ENCODE measurements around the gene C5orf52.

Gene C5orf52

GRCh38 chr5:157708866-157709265 lies 37.5 kb downstream of the C5orf52 start:
- Histone ChIP-seq H3K9ac (ENCODE audit: low read length) (no peak overlapping the region), H2AFZ (ENCODE audit: low read depth, low read length, severe bottlenecking) (no peak overlapping the region), H3K9me2 (replicated peaks; ENCODE audit: insufficient read depth, low read length) (no peaks in the 10 kb centered on the region), H3K27me3 (ENCODE audit: low read length) (no peaks in the 10 kb centered on the region), H3F3A (ENCODE audit: insufficient read depth) (no peaks in the 10 kb centered on the region), H3K4me3 (ENCODE audit: insufficient read depth, low read length, poor library complexity, severe bottlenecking) (no peak overlapping the region), H3K9me3 (ENCODE audit: insufficient read depth, low read length) (no peaks in the 10 kb centered on the region), H3K79me2 (ENCODE audit: insufficient read depth, low read length) (no peaks in the 10 kb centered on the region), H3K27ac (ENCODE audit: low read depth, low read length) (no peak overlapping the region), H3K36me3 (ENCODE audit: low read length) (no peaks in the 10 kb centered on the region), H4K20me1 (ENCODE audit: low read depth, low read length) (no peaks in the 10 kb centered on the region), H3K4me2 (ENCODE audit: low read depth, low read length, poor library complexity, severe bottlenecking) (no peak overlapping the region)
- no peak for TF ChIP-seq EZH2phosphoT487 (conservative IDR thresholded peaks at IDR 0.05; ENCODE audit: low read length)
- no peak for TF ChIP-seq CTCF (IDR thresholded peaks at IDR 0.05; ENCODE audit: insufficient read depth, low read length, poor library complexity, severe bottlenecking)

GRCh38 chr5:157709346-157709745 lies 38.0 kb downstream of the C5orf52 start:
- Histone ChIP-seq H3K9me3 (ENCODE audit: insufficient read depth, low read length) (no peaks in the 10 kb centered on the region), H3K36me3 (ENCODE audit: low read length) (no peaks in the 10 kb centered on the region), H3K4me2 (ENCODE audit: low read depth, low read length, poor library complexity, severe bottlenecking) (no peak overlapping the region), H3K4me3 (ENCODE audit: insufficient read depth, low read length, poor library complexity, severe bottlenecking) (no peak overlapping the region), H3K27me3 (ENCODE audit: low read length) (no peaks in the 10 kb centered on the region), H4K20me1 (ENCODE audit: low read depth, low read length) (no peaks in the 10 kb centered on the region), H2AFZ (ENCODE audit: low read depth, low read length, severe bottlenecking) (no peak overlapping the region), H3K9ac (ENCODE audit: low read length) (no peak overlapping the region), H3K27ac (ENCODE audit: low read depth, low read length) (no peak overlapping the region), H3K79me2 (ENCODE audit: insufficient read depth, low read length) (no peaks in the 10 kb centered on the region), H3K9me2 (replicated peaks; ENCODE audit: insufficient read depth, low read length) (no peaks in the 10 kb centered on the region), H3F3A (ENCODE audit: insufficient read depth) (no peaks in the 10 kb centered on the region)
- TF ChIP-seq EZH2phosphoT487 (conservative IDR thresholded peaks at IDR 0.05; ENCODE audit: low read length) (no peak), CTCF (IDR thresholded peaks at IDR 0.05; ENCODE audit: insufficient read depth, low read length, poor library complexity, severe bottlenecking) (no peak)

GRCh38 chr5:157710431-157710830 lies 39.1 kb downstream of the C5orf52 start:
- TF ChIP-seq EZH2phosphoT487 (conservative IDR thresholded peaks at IDR 0.05; ENCODE audit: low read length) = no peak
- TF ChIP-seq CTCF (IDR thresholded peaks at IDR 0.05; ENCODE audit: insufficient read depth, low read length, poor library complexity, severe bottlenecking) = no peak
- H2AFZ ChIP-seq (ENCODE audit: low read depth, low read length, severe bottlenecking) = no peak overlapping the region
- H4K20me1 ChIP-seq (ENCODE audit: low read depth, low read length) = no peaks in the 10 kb centered on the region
- no peaks in the 10 kb centered on the region for H3K79me2 ChIP-seq (ENCODE audit: insufficient read depth, low read length)
- no peaks in the 10 kb centered on the region for H3K27me3 ChIP-seq (ENCODE audit: low read length)
- H3K9me3 ChIP-seq (ENCODE audit: insufficient read depth, low read length) = no peaks in the 10 kb centered on the region
- H3K36me3 ChIP-seq (ENCODE audit: low read length) = no peaks in the 10 kb centered on the region
- no peak overlapping the region for H3K27ac ChIP-seq (ENCODE audit: low read depth, low read length)
- H3K9ac ChIP-seq (ENCODE audit: low read length) = no peak overlapping the region
- no peak overlapping the region for H3K4me3 ChIP-seq (ENCODE audit: insufficient read depth, low read length, poor library complexity, severe bottlenecking)
- no peak overlapping the region for H3K4me2 ChIP-seq (ENCODE audit: low read depth, low read length, poor library complexity, severe bottlenecking)
- no peaks in the 10 kb centered on the region for H3F3A ChIP-seq (ENCODE audit: insufficient read depth)
- H3K9me2 ChIP-seq (replicated peaks; ENCODE audit: insufficient read depth, low read length) = no peaks in the 10 kb centered on the region
